Chondrocyte (in vitro differentiated cells): ENCODE results near the gene DYNLT4. TPM values are rescaled to one million over a fixed set of nuclear protein-coding genes. Genes with fewer than 3 reads are reported as not detected.

Experiments used
- DNase-seq: peaks from one replicate; pipeline ENCODE4 v3.0.0; 2021; ENCODE audit warnings: mixed read lengths, low spot score
- H3K27ac Mint-ChIP-seq: one replicate; pipeline ENCODE4 v1.8.0; 2021; ENCODE audit warnings: mild to moderate bottlenecking, moderate library complexity, mixed read lengths; ENCODE audit not compliant: unreplicated experiment
- H3K27me3 Mint-ChIP-seq: 2 replicates; pipeline ENCODE4 v1.8.0; 2021; ENCODE audit warnings: low read depth, mixed read lengths
- H3K36me3 Mint-ChIP-seq: 2 replicates; pipeline ENCODE4 v1.8.0; 2021; ENCODE audit warnings: low read depth, mixed read lengths
- H3K4me1 Mint-ChIP-seq: 2 replicates; pipeline ENCODE4 v1.8.0; 2021; ENCODE audit warnings: low read depth, mild to moderate bottlenecking, mixed read lengths
- H3K4me3 Mint-ChIP-seq: one replicate; pipeline ENCODE4 v1.8.0; 2021; ENCODE audit warnings: mild to moderate bottlenecking, moderate library complexity, mixed read lengths; ENCODE audit not compliant: unreplicated experiment
- H3K9me3 Mint-ChIP-seq: 2 replicates; pipeline ENCODE4 v1.8.0; 2021; ENCODE audit warnings: low read depth, mixed read lengths
- total RNA-seq: library from RNA; stranded (reverse); gene quantifications from 3 replicates; pipeline ENCODE4 v1.2.1, GENCODE V29; 2021
- TF ChIP-seq, protein P1 (sequence below): fragments of 200-600 bp; sonication (generic); IDR thresholded peaks from 2 replicates; pipeline ENCODE4 v1.5.0; 2021; ENCODE audit warnings: antibody characterized with exemption, mild to moderate bottlenecking, moderate library complexity

Gene DYNLT4
- total RNA-seq, 1 donor from 2014 or later, result not detected

- DNase-seq, result peak; percentile 71
- Mint-ChIP-seq H3K27ac (no peak overlapping the region), H3K27me3 (no peaks in the 10 kb centered on the region), H3K9me3 (no peaks in the 10 kb centered on the region), H3K4me1 (peaks cover 9% of the 10 kb centered on the region), H3K4me3 (no peak overlapping the region), H3K36me3 (no peaks in the 10 kb centered on the region)
- TF ChIP-seq, protein P1, sequence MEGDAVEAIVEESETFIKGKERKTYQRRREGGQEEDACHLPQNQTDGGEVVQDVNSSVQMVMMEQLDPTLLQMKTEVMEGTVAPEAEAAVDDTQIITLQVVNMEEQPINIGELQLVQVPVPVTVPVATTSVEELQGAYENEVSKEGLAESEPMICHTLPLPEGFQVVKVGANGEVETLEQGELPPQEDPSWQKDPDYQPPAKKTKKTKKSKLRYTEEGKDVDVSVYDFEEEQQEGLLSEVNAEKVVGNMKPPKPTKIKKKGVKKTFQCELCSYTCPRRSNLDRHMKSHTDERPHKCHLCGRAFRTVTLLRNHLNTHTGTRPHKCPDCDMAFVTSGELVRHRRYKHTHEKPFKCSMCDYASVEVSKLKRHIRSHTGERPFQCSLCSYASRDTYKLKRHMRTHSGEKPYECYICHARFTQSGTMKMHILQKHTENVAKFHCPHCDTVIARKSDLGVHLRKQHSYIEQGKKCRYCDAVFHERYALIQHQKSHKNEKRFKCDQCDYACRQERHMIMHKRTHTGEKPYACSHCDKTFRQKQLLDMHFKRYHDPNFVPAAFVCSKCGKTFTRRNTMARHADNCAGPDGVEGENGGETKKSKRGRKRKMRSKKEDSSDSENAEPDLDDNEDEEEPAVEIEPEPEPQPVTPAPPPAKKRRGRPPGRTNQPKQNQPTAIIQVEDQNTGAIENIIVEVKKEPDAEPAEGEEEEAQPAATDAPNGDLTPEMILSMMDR, result no peak
These were observed 16.0 kb downstream of the DYNLT4 start for GRCh38 chr1:44790968-44791801.

GRCh38 chr1:44788120-44788860 is 18.9 kb downstream of the DYNLT4 start, which contains the start of gene BEST4:
TSS of gene BEST4 (minus strand) at chr1:44788170. CDS start at chr1:44787705, 465 bp downstream.
- peak; percentile 66 for DNase-seq
- no peak within 1 kb of the TSS for H3K4me3 Mint-ChIP-seq
- H3K4me1 Mint-ChIP-seq, result peaks cover 21% of the 10 kb centered on the region
- TF ChIP-seq, protein P1, result no peak
- H3K27me3 Mint-ChIP-seq, result no peaks in the 10 kb centered on the region
- no peaks in the 10 kb centered on the region for H3K9me3 Mint-ChIP-seq
- H3K36me3 Mint-ChIP-seq, result no peaks in the 10 kb centered on the region
- no peak within 1 kb of the TSS for H3K27ac Mint-ChIP-seq

DNA sequence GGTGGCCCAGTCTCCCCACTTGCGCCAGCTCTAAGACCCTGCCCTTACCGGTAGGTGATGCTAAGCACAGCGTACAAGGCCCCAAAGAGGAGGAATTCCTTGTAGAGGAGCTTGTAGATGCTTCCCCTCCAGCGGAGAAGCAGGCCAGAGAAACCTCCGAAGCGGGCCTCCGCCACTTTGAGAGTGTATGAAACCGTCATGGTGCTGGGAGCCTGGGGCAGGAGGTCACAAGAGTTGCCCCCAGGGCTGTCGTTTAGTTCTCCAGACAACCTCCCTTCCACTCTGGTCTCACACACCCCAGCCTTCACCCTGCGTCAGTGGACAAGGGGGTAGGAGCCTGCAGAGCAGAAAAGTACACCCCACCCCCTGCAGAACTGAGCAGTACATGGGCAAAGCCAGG is 19.6 kb downstream of the DYNLT4 start:
- Mint-ChIP-seq H3K9me3 (no peaks in the 10 kb centered on the region), H3K27ac (no peak overlapping the region), H3K36me3 (no peaks in the 10 kb centered on the region), H3K4me3 (no peak overlapping the region), H3K27me3 (no peaks in the 10 kb centered on the region), H3K4me1 (peaks cover 22% of the 10 kb centered on the region)
- DNase-seq, result peak; percentile 52
- TF ChIP-seq, protein P1, result no peak

GRCh38 chr1:44786841-44787426 is 20.2 kb downstream of the DYNLT4 start:
- H3K27me3 Mint-ChIP-seq, result no peaks in the 10 kb centered on the region
- peak; percentile 53 for DNase-seq
- no peaks in the 10 kb centered on the region for H3K36me3 Mint-ChIP-seq
- no peak overlapping the region for H3K27ac Mint-ChIP-seq
- H3K9me3 Mint-ChIP-seq, result no peaks in the 10 kb centered on the region
- TF ChIP-seq, protein P1, result no peak
- H3K4me1 Mint-ChIP-seq, result peaks cover 22% of the 10 kb centered on the region
- peak overlapping the region; percentile 40 for H3K4me3 Mint-ChIP-seq
